Lower leg skin (tissue), 4 donors: ENCODE data around the gene ABHD2. TPM values are rescaled to one million over a fixed set of nuclear protein-coding genes. Genes with fewer than 3 reads are reported as not detected.
A peak's percentile ranks its signal among the peaks of the same experiment; 100 is the strongest.
"Not testable (repeated sequence)": the region's sequence is repeated elsewhere in the genome, so short reads cannot be mapped to it uniquely, and the experiment has no call there.

Experiments used
- DNase-seq, 2 donors: peaks; one replicate each; pipeline ENCODE4 v3.0.0-alpha.2; 2019; ENCODE audit warnings: low spot score in 2 of 2
- H3K4me3 ChIP-seq: fragments of 200-600 bp; sonication (generic); 2 replicates; pipeline ENCODE4 v1.5.1; 2017; ENCODE audit warnings: mild to moderate bottlenecking, low read depth; ENCODE audit not compliant: poor library complexity, severe bottlenecking
- POLR2A ChIP-seq, 2 donors: fragments of 450-650 bp; IDR thresholded peaks; one replicate each; pipeline ENCODE4 v1.6.1; 2016 to 2017; ENCODE audit warnings: antibody characterized with exemption in 2 of 2, mild to moderate bottlenecking in 1 of 2, moderate library complexity in 1 of 2
- WGBS, 2 donors: methylation state at CpG; one replicate each; pipeline ENCODE4 v1.1.5; 2018; 5-methylcytosine and 5-hydroxymethylcytosine counted together
- intact Hi-C: fragments of 100-400 bp; cut with DNase I; formaldehyde crosslinking; loops from one replicate; pipeline ENCODE4 v1.15.0; 2023; ENCODE audit warnings: low total_unique reads
- total RNA-seq, 4 donors: library from RNA; depleted of rRNA; stranded (reverse); fragments of >200 nt; gene quantifications; one replicate each; pipeline ENCODE4 v1.1.0, GENCODE V29; 2016
- TF ChIP-seq, protein P1 (sequence below), 3 donors: fragments of 450-650 bp; IDR thresholded peaks; one replicate each; pipeline ENCODE4 v1.5.1; 2016; ENCODE audit warnings: antibody characterized with exemption in 3 of 3, mild to moderate bottlenecking in 3 of 3, moderate library complexity in 2 of 3

ABHD2 gene, protein sequence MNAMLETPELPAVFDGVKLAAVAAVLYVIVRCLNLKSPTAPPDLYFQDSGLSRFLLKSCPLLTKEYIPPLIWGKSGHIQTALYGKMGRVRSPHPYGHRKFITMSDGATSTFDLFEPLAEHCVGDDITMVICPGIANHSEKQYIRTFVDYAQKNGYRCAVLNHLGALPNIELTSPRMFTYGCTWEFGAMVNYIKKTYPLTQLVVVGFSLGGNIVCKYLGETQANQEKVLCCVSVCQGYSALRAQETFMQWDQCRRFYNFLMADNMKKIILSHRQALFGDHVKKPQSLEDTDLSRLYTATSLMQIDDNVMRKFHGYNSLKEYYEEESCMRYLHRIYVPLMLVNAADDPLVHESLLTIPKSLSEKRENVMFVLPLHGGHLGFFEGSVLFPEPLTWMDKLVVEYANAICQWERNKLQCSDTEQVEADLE
- total RNA-seq: 10 to 100 TPM; 21.5 to 57.3 (median 38.5) TPM

DNA sequence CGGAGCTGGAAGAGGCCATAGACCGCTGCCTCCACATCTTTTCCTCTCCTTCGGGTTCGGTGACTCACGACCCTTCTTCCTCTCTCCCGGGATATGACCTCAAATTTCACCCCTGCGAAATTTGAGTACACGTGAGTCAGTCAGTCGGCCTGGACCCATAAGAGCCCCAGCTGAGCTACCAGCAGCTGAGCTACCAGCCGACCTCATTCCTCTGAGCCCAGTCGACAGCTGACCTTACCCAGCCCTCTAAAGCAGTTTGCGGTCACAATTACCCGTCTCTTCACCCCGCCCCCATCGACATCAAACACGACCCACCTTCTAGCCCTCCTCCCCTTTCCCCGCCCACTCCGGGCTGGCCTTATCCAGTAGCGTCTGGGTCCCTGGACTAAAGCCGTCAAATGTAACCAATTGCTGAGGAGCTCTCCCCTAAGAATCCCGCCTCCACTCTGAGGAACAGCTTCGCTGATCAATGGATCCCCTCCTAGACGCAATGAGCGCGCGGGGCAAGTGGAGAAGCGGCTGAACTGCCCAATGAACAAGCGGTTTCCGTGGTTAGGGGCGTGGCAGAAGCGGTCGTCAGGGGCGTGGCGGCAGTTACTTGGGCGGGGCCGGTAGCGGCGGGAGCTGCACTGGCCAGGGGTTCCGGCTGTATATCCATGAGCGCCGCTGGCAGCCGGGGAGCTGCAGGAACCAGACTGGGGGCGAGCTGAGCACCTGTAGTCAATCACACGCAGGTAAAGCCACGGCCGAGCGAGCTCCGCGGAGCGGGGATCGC is at the start of gene ABHD2:
TSS of gene ABHD2 (plus strand) at position 627 of the 775 bp plus-strand sequence. CDS start 27,872 bp downstream, outside the sequence.
- peak; percentile 99 to 100 for DNase-seq
- TF ChIP-seq, protein P1, sequence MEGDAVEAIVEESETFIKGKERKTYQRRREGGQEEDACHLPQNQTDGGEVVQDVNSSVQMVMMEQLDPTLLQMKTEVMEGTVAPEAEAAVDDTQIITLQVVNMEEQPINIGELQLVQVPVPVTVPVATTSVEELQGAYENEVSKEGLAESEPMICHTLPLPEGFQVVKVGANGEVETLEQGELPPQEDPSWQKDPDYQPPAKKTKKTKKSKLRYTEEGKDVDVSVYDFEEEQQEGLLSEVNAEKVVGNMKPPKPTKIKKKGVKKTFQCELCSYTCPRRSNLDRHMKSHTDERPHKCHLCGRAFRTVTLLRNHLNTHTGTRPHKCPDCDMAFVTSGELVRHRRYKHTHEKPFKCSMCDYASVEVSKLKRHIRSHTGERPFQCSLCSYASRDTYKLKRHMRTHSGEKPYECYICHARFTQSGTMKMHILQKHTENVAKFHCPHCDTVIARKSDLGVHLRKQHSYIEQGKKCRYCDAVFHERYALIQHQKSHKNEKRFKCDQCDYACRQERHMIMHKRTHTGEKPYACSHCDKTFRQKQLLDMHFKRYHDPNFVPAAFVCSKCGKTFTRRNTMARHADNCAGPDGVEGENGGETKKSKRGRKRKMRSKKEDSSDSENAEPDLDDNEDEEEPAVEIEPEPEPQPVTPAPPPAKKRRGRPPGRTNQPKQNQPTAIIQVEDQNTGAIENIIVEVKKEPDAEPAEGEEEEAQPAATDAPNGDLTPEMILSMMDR (IDR thresholded peaks at IDR 0.05): no peak
- WGBS, 2 donors: 0% methylated on average over 43 to 45 of the region's 51 CpGs
- intact Hi-C loops: no loop called here
- H3K4me3 ChIP-seq: peak within 1 kb of the TSS; percentile 86

DNA sequence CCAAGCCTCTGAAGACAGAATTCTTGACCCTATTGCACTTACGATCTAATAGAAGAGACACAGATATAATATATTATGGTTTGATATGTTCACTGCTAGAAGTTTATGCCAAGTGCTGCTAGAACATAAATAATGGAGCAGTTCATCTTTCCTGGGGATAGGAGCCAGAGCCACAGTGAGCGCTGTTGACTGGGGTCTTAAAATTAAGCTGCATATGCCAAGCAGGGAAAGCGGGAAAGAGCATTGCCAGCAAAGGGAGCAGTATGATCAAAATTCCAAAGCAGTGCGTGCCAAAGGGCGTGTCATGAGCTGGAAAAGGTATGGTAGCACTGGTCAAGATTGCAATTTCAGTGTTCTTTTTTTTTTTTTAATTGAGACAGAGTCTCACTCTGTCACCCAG is 49.1 kb upstream of the ABHD2 start:
- TF ChIP-seq, protein P1 (IDR thresholded peaks at IDR 0.05): no peak
- no peak for TF ChIP-seq POLR2A (IDR thresholded peaks at IDR 0.05)
- DNase-seq: peak in 1 of 2 donors; percentile 40
- WGBS, 2 donors: 57 to 58% methylated on average over 5 of the region's 5 CpGs
- intact Hi-C loops: no loop called here
- H3K4me3 ChIP-seq: no peak overlapping the region

DNA sequence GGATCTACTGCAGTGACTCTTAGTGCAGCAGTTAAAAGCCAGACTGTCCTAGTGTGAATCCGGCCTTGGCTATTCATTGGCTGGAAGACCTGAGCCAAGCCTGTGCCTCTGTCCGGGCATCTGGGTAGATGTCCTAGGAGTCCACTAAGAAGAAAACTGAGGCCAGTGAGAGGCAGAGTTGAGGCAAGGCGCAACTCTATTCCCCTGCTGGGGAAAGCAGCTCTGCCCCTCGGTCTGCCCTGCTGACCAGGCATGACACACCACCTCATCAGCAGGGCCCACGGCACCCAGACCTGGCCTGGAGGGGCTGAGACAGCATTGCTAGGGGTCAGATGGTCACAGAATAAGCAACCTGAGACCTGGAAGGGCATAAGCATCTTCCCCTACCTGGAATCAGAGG is 46.7 kb upstream of the ABHD2 start:
- intact Hi-C loops: no loop called here

DNA sequence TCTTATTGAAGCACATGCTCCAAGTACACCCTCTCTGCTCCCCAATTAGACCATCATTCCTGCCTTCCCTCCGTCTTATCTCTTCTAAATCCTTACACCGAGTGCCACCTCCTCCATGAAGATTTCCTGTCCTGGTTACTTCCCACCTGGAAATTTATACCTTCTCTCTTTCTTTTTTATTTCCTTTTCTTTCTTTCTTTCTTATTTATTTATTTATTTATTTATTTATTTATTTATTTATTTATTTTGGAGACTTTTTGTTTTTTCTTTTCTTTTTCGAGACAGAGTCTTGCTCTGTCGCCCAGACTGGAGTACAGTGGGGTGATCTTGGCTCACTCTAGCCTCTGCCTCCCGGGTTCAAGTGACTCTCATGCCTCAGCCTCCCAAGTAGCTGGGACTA is 45.9 kb upstream of the ABHD2 start:
- intact Hi-C loops: no loop called here
- no peak for DNase-seq
- no peak overlapping the region for H3K4me3 ChIP-seq
- 83 to 93% methylated on average over 5 of the region's 5 CpGs for WGBS, 2 donors
- TF ChIP-seq, protein P1 (IDR thresholded peaks at IDR 0.05): no peak
- no peak for TF ChIP-seq POLR2A (IDR thresholded peaks at IDR 0.05)

More for the DNA sequence above, 46.7 kb upstream of the ABHD2 start:
- TF ChIP-seq POLR2A (IDR thresholded peaks at IDR 0.05): no peak
- TF ChIP-seq, protein P1 (IDR thresholded peaks at IDR 0.05): no peak
- WGBS, 2 donors: 71 to 79% methylated on average over 5 of the region's 5 CpGs
- no peak overlapping the region for H3K4me3 ChIP-seq
- peak in 1 of 2 donors; percentile 66 for DNase-seq

DNA sequence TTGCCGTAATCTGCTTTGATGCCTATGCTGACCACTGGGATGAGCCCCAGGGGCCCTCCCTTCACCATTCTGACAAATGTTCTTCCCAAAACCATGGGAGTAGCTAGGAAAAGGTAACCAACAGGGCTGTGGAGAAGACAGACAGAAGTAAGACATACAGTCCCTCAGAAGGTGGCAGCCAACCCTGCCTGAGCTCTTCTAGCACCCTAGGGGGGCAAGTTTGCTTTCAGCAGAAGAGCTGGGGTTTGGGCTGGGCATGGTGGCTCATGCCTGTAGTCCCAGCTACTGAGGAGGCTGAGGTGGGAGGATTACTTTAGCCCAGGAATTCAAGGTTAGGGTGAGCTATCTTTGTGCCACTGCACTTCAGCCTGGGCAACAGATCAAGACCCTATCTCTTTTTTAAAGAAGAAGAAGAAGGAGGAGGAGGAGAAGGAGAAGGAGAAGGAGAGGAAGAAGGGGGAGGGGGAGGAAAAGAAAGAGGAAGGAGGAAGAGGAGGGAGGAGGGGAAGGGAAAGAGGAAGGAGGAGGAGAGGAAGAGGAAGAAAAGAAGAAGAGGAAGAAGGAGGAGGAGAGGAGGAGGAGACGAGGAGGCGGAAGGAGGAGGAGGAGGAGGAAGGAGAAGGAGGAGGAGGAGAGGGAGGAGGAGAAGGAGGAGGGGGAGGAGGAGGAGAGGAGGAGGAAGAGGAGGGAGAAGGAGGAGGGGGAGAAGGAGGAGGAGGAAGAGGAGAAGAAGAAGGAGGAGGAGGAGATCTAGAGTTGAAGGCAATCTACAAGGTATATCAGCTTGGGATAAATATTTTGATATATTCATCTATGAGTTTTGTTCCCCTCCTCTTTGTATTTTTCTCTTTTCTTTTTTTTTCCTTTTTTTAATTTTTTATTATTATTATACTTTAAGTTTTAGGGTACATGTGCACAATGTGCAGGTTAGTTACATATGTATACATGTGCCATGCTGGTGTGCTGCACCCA is 44.9 kb upstream of the ABHD2 start:
- TF ChIP-seq POLR2A (IDR thresholded peaks at IDR 0.05): no peak
- TF ChIP-seq, protein P1 (IDR thresholded peaks at IDR 0.05): no peak
- DNase-seq: peak in 1 of 2 donors; percentile 63
- intact Hi-C loops: no loop called here
- no peak overlapping the region for H3K4me3 ChIP-seq
- WGBS, 2 donors: 76 to 83% methylated on average over 3 of the region's 3 CpGs

DNA sequence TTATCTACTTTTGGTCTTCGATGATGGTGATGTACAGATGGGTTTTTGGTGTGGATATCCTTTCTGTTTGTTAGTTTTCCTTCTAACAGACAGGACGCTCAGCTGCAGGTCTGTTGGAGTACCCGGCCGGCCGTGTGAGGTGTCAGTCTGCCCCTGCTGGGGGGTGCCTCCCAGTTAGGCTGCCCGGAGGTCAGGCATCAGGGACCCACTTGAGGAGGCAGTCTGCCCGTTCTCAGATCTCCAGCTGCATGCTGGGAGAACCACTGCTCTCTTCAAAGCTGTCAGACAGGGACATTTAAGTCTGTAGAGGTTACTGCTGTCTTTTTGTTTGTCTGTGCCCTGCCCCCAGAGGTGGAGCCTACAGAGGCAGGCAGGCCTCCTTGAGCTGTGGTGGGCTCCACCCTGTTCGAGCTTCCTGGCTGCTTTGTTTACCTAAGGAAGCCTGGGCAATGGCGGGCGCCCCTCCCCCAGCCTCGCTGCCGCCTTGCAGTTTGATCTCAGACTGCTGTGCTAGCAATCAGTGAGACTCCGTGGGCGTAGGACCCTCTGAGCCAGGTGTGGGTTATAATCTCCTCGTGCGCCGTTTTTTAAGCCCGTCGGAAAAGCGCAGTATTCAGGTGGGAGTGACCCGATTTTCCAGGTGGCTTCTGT is 39.1 kb upstream of the ABHD2 start:
- H3K4me3 ChIP-seq, intact Hi-C loops: not testable (repeated sequence)
- WGBS, 2 donors: 63 to 70% methylated on average over 15 to 21 of the region's 21 CpGs
- DNase-seq: peak in 1 of 2 donors; percentile 20
